ENCODE measurements around the gene SLC31A2.
"Not testable (repeated sequence)": the region's sequence is repeated elsewhere in the genome, so short reads cannot be mapped to it uniquely, and the experiment has no call there.

- TF ChIP-seq CTCF (IDR thresholded peaks at IDR 0.05 in 2 of 3, conservative IDR thresholded peaks at IDR 0.05 in 1 of 3; ENCODE audit: borderline replicate concordance in 1 of 3, insufficient read depth in 1 of 3, low read depth in 2 of 3, low read length in 2 of 3); EZH2phosphoT487 (IDR thresholded peaks at IDR 0.05; ENCODE audit: borderline replicate concordance); ZBTB33 (IDR thresholded peaks at IDR 0.05; ENCODE audit: extremely low read depth, insufficient replicate concordance, low read length); FOSL1 (IDR thresholded peaks at IDR 0.05; ENCODE audit: low read depth); POLR2AphosphoS5 (IDR thresholded peaks at IDR 0.05; ENCODE audit: low read depth, low read length); EZH2 (IDR thresholded peaks at IDR 0.05); POLR2A (IDR thresholded peaks at IDR 0.05; ENCODE audit: borderline replicate concordance, extremely low read depth, insufficient read depth, insufficient read length); CEBPB (IDR thresholded peaks at IDR 0.05; ENCODE audit: low read depth); RAD21 (IDR thresholded peaks at IDR 0.05; ENCODE audit: low read depth); TCF7L2 (IDR thresholded peaks at IDR 0.05; ENCODE audit: borderline replicate concordance, extremely low read depth, insufficient read depth, insufficient read length); YY1 (IDR thresholded peaks at IDR 0.05; ENCODE audit: extremely low read depth, insufficient replicate concordance, low read depth, low read length); ELF1 (IDR thresholded peaks at IDR 0.05; ENCODE audit: borderline replicate concordance, low read depth): not testable (repeated sequence)
These were observed 45.5 kb upstream of the SLC31A2 start for GRCh38 chr9:113105345-113105744.
